GM21619 (cell line): ENCODE measurements around the gene DIP2C.

ENCODE experiments used
- ATAC-seq: cut with Tn5 transposase; IDR thresholded peaks from one replicate; pipeline ENCODE4 v1.9.1; 2021; ENCODE audit not compliant: unreplicated experiment

DIP2C gene

DNA sequence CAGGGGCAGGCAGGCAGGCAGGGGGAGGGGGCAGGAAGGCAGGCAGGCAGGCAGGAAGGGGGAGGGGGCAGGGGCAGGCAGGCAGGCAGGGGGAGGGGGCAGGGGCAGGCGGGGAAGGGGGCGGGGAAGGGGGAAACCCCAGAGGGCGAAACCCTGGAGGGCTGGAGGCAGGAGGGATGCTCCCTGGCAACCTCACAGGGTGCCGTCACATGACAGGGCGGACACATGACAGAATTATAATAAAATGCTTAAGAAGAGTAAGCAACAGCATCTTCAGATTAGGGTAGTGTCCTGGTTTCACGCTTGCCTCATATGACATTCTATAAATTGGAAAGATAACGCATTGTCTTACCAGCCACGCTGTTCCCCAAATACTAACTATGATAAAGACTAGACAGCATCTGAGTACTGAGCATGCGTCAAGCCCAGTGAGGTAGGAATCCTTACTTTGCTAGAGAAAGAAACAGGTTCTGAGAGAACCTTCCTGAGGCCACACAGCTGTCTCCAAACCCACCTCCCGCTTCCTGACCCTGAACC, 131.6 kb downstream of the DIP2C start:
- ATAC-seq: no peak

DNA sequence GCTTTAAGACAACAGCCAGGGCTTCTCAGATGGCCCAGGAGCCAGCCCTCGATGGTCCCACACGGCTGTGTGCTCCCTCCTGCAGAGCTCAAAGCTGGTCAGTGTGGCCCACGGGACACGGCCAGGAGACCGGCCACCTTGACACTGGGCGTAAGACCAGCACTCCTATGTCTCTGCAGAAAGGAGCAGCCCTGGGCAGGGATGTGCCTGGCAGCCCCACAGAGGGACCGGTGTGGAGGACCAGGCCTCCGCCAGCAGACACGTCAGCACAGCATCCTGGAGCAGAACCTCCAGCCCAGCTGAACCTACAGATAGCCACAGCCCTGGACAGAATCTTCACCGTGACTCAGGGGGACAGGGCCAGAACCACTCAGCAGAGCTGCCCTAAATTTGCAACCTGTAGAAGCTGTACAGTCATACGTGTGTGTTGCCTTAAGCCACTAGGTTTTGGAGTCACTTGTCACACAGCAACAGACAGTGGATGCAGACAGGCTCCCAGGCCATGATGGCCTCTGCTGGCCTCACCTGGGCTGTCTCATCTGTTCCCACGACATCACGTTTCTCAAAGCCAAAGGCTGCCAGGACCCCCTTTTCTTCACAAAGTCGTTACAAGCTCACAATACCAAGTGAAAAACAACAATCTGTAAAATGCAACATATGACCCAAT, 132.4 kb downstream of the DIP2C start:
- ATAC-seq: no peak

DNA sequence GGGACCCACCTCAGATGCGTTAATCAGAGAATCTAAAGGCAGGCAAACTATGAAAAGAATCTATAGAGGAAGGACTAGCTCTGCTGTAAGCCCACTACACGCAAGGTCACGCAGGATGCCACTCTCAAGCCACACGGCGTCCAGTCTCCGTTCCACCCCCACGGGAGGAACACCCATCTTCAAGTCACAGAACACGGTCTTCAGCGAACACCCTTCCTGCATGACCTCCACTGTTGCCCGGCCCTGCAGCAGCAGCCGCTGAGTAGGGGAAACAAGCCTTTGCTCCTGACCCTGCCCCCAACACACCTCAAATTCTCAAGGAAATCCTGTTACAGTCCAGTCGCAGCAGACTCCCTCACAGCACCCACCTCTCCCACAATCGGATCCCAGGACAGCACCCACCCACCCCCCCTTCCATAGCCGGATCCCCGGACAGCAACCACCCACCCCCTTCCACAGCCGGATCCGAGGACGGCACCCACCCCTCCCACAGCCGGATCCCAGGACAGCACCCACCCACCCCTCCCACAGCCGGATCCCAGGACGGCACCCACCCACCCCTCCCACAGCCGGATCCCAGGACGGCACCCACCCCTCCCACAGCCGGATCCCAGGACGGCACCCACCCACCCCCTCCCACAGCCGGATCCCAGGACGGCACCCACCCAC, 133.7 kb downstream of the DIP2C start:
- ATAC-seq: no peak

DNA sequence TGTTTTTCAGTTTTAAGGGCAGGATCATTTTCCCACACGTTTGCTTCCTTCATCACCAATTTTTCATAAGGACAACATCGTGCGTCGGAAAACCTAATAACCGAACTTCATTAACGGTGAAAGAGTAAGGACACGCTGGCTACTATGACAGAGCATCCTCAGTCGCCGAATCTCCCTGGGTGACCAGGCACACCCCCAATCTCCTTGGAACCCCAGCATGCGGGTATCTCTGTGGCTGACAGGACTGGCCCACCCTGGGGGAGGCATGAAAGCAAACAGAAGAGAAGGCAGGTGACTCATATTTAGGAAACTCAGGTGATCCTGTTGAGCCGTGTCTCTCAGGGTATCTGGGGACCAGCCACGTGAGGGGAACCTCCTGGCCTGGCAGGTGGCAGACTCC, 134.2 kb downstream of the DIP2C start:
- no peak for ATAC-seq

DNA sequence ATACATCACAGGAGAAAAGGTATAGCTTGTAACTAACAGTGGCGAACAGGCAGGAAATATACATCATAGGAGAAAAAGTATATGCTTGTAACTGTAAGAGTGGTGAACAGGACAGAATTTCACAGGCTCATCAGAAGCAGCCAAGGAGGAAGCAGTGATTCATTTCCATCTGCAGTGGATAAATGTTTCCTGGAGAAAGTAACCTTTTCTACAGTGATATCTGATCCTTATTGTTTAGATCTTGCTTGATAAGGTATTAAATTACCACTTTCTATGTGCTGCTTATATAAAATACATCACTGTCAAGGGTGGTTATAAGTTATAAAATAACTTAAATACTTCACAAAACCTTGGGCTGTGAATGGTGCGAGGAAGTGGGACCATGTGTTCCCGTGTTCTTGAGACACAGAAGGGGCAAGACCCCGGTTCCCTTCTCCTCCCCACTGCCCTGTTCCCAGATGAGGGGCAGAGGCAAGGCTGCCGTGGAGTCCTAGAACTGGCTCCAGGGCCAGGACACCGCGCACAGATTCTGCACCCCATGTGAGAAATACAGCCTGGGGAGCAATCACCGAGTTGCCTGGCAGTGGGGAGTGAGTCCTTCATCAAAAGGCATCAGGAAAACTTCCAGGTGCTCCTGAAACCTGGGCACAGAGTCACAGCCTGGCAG, 135.2 kb downstream of the DIP2C start:
- no peak for ATAC-seq

DNA sequence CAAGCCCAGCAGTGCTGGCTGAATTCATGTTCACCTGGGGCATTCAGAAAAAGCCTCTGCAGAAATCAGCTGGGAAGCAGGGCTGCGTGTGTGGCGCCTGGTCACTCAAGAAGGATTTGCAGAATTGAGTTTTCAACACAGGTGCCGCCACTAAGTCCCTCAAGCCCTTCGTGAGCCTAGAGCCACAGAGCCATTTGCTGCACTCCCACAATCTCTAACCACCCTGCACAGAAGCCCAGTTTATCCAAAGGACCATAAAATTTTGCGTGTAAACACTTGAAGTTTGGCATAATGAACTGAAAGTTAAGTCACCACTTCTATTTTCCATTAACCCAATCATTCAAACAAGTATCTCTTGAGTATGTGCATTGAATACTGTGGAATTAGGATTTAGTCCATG, 136.2 kb downstream of the DIP2C start:
- no peak for ATAC-seq

DNA sequence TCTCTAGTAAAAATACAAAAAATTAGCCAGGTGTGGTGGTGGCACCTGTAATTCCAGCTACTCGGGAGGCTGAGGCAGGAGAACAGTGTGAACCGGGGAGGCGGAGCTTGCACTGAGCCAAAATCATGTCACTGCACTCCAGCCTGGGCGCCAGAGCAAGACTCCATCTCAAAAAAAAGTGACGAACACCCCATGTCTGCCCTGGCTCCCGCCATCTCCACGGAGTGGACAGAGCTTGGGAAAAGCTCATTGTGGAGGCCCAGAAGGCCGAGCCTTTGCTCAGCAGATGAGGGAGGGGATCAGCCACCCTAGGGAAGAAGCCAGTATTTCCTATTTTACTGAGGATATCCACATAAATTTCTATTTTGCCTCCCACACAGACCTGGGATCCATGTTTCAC, 136.8 kb downstream of the DIP2C start:
- ATAC-seq: no peak

DNA sequence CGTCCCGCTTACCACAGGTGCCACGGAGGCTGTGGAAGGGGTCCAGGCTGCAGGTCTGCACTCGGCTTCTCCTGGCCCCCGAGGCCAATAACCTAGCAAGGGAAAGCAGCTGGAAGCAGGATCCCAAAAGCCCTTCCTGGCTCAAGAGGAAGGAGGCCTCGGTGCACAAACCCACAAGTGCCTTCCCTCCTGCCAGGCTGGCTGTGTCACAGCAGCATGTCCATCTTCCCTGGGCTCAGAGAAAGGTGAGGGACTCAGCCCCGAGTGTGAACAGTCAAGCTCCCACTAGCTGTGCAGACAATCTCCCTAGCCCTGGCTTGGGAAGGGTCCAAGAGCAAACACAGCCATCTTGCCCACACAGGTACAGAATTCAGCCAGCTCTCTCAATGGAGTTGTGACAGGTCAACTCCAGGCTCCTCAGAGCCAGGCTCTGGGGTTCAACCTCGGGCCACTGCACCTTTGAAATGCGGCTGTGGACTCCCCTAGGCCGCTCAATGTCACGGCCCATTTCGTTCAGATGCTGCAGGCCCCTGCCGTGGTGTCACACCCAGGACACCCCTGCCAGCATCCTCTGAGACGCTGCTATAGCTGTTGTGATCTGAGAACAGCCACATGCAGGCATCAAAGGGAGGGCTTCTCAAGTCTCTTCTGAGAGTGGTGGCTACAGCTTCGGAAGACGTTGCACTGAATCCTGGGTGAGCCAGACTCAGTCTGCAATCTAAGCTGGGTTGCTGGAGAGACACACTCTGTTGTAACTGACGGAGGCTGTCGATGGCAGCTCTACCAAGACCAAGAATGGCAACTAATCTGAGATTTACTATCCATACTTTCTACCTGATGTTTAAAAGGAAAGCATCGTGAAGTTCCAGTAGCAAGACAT, 137.9 kb downstream of the DIP2C start:
- ATAC-seq: no peak

DNA sequence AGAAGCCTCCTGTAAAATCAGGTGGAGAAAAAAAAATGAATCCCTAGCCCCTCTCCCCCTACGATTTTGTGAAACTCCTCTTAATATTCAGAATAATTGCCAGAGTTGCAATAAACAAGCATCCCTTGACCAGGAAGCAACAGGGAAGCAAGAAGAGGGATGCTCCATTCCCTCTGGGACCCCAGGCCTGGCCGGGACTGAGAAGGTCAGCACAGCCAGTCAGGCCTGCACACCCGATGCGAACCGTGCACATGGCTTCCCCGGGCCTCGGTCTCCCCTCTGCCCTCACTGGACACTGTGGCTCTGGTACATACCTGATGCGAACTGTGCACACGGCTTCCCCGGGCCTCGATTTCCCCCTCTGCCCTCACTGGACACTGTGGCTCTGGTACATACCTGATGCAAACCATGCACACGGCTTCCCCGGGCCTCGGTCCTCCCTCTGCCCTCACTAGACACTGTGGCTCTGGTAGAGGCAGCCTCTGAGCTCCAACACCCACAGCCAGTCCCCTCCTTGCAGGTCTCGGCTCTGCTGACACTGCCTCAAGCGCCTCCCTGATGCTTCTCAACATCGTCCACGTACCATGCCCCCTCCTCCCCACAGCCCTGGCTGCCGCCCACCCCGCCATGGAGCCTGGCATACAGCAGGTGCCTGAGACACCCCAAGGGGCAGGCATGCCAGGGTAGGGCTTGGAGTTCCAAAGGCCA, 138.6 kb downstream of the DIP2C start:
- no peak for ATAC-seq

DNA sequence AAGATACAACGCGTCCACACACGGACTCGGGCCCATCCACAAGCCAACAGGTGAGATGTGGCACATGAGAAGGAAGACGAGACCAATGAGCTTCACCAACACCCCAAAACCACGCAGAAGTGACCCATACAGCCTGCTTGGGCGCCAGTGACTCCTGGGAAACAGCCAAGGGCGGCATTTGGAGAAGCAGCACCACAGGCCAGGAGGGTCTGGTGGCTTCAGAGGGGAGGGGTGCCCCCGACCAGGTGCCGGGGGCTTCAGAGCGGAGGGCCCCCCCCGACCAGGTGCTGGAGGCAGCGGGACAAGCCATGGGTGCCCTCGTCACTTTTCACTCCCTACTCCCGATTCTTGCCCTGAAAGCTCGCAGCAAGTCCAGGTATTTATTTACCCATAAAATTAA, 140.1 kb downstream of the DIP2C start:
- ATAC-seq: no peak

DNA sequence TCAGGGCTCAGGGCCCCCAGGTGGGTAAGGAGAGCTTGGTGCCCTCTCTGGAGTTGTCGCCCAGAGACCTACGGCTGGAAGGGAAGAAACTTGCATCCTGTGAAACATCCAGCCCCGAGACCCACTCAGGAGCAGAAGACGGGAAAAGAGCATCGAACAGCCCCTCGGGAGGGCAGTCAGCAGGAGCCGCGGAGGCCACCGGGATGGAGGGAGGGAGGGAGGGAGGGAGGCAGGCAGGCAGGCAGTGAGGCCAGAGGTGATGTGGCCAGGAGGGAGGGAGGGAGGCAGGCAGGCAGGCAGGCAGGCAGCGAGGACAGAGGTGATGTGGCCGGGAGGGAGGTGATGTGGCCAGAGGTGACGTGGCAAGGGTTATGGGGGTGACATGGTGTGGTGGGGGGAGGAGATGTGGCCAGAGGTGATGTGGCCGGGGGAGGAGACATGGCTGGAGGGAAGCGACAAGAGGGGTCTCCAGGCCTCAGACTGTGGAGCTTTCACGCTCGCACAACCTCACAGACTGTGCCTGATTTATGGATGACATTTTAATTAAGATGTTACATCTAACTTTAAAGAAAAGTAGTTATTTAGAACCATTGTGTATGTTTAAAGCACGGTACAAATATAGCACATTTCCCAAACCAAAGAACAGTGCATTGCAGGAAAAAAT, 141.1 kb downstream of the DIP2C start:
- no peak for ATAC-seq

DNA sequence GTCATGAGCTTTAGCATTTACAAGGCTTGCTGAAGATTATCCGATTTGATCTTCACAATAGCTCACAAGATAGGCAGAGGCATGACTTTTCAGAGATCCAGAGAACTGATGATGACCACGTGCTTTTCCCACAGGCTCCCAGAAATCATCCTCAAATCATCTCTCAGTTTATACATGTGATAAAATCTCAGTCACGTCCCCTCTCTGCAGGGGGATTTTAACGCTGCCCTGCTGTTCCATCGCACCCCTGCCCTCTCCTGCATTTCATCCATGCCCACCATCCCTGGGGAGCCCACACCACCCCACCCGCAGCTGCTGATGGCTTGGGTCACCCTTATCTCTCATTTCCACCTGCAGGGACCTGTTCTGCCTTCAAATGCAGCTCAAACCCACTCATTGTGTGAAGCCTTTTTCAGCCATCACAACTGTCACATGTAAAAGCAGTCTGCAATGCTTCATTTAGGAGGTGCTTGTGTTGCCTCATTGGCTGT, 141.8 kb downstream of the DIP2C start:
- ATAC-seq: no peak

DNA sequence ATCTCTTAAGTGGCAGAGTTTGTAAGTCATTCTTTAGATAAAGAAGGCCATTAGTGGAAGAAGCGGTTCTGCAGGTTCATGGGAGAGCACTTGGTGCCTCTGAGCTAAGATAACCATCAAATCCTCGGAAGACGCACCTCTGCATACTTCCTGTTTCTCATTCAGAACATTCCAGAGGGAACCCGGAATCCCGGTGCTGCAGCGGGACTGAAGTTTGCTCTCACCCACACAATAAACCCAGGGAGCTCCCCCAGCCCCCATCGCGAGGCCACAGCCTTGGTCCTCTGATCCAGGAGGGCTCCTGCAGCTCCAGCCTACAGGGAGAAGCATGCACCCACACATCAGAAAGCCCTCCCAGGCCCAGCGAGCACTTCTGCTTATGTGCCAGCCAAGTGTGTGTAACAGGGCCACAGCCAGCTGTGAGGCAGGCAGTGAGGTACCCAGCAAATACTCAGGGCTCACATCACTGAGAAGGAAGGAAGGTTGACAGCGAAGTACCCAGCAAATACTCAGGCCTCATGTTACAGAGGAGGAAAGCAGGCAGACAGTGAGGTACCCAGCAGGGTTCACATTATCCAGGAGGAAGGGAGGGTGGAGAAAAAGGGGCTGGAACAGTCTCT, 142.4 kb downstream of the DIP2C start:
- ATAC-seq: no peak

DNA sequence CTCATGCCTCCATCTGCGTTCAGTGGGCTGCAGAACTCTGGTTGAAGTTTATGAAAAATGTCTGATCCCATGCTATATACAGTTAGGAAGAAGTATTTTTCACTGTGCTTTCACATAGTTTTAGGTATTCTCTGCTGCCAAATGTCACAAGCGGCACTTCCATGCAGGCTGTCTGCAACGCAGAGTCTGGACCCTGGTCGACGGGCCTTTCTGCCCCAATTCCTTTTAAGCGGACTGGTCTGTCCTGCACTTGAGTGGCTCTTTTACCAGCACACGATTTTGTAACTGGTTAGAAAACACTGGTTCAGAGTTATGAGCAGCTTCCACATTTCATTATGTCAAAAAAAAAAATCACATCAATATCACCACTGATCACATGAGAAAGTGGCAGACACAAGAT, 143.0 kb downstream of the DIP2C start:
- ATAC-seq: no peak

DNA sequence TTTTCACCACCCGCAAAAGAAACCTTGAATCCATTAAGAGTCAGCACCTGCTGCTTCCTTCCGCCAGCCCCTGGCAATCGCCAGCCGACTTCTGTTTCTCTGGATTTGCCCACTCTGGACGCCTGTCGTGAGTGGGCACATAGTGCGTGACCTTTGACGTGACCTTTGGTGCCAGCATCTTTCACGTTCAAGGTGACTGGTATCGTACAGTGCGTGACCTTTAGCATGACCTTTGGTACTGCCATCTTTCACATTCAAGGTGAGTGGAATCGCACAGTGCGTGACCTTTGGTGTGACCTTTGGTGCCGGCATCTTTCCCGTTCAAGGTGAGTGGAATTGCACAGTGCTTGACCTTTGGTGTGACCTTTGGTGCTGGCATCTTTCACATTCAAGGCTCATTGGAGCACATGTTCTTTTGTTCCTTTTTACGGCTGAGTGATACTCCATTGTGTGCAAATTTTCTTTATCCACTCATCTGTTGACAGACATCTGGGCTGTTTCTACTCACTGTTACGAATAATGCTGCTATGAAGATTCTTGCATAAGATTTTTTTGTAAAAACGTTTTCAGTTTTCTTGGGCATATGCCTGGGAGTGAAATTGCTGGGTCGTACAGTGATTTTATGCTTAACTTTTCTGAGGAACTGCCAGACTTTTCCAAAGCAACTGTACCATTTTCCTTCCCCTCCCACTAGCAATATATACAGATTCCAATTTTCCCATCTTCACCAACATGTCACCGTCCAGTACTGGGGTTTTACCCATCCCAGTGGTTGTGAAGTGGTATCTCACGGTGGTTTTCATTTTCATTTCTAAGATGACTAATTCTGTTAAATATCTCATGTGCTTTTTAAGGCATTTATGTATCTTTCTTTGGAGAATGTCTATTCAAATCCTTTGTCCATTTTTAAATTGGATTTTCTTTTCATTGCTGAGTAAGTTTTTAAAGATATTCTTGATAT, 145.3 kb downstream of the DIP2C start:
- no peak for ATAC-seq

DNA sequence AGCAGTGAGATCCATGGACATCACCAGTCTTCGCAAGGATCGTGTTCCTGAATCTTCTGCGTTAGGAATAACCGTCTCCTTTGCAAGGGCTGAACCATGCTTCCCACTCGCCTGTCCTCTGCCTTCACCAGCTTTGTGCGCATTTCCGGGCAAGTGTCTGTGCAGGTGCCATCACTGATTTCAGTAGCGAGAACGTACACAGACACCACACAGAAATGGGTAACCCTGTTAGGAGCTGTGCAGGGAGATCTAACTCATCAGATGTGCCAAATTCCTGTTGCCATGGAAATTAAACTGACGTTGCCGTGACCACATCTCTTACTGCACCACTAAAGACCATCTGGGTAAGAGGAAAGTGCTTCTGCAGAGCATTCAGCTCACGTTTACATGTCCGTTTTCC, 146.3 kb downstream of the DIP2C start:
- no peak for ATAC-seq

DNA sequence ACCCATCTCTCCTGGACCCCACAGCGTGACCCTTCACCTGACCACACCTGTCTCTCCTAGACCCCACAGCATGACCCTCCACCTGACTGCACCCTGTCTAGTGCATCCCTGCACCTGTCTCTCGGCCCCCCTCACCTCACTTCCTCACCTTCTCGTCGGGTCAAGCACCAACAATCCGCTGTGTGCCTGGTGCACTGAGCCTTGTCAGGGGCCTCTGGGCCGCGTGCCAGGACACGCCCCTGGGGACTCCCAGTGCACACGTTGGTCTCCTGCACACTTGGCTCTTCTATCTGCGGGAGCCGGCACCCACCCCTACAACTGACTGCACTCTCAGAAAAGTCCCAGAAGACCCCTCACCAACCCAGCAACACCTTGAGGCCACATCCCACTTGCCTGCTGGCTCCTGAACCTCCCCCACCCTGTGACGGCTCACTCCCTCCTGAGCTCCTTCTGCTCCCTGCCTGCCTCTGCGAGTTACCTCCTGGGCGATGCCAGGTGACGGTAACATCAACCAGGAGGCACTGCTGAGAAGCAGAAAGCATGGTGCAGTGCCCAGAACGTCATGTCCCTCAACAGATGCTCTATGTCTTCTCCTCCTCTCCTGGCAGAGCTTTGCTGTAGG, 147.6 kb downstream of the DIP2C start:
- no peak for ATAC-seq

DNA sequence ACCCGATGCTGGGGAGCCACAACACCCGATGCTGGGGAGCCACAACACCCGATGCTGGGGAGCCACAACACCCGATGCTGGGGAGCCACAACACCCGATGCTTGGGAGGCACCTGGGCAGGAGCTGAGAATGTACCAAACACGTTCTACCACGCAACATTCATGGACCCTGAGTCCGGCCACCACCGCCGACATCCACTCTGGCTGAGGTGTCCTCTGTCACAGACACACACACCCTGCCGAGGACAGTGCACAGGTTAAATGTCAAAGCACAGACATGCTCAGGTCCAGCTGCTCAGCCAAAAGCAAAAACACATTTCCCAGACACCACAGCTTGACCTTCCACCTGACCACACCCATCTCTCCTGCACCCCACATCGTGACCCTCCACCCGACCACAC, 148.4 kb downstream of the DIP2C start:
- no peak for ATAC-seq
